IMR-90 (cell line): ENCODE results near the gene CRBN. TPM values are rescaled to one million over a fixed set of nuclear protein-coding genes. Genes with fewer than 3 reads are reported as not detected.

Source experiments
- ATAC-seq: fragments of 200-7000 bp; cut with Tn5 transposase; 2 replicates; pipeline ENCODE4 v1.9.1; 2020; ENCODE audit warnings: low read depth, mild to moderate bottlenecking, moderate library complexity
- BruUV-seq: library from RNA; stranded (reverse); fragments of 400-500 nt; replicated peaks from 2 replicates; lab custom pipeline; 2021; lab: Mats Ljungman, UMichigan
- CTCF ChIA-PET: fragments of 300-600 bp; formaldehyde crosslinking; extraction: SDS; loops from one replicate; lab custom pipeline; 2021; ENCODE audit warnings: antibody characterized with exemption; lab: Yijun Ruan, JAX
- POLR2A ChIA-PET: fragments of 300-600 bp; sonication (Branson Sonifier 250); formaldehyde crosslinking; loops from one replicate; lab custom pipeline; 2022; ENCODE audit warnings: antibody characterized with exemption; ENCODE audit not compliant: unreplicated experiment; lab: Charles Lee
- DNase-seq: peaks from one replicate; pipeline ENCODE4 v3.0.0; 2013
- H2AFZ ChIP-seq: replicated peaks from 2 replicates; pipeline ENCODE3; 2013; ENCODE audit warnings: low read length, mild to moderate bottlenecking; ENCODE audit not compliant: poor library complexity
- H2AK5ac ChIP-seq: 2 replicates; pipeline ENCODE4 v1.6.1; 2013; ENCODE audit warnings: low read depth, low read length, inconsistent platforms
- H2AK9ac ChIP-seq: replicated peaks from 2 replicates; pipeline ENCODE3; 2013; ENCODE audit warnings: mild to moderate bottlenecking, low read depth, low read length, moderate library complexity; ENCODE audit not compliant: poor library complexity
- H2BK120ac ChIP-seq: 2 replicates; pipeline ENCODE4 v1.6.1; 2013; ENCODE audit warnings: low read depth, low read length, inconsistent platforms
- H2BK15ac ChIP-seq: 3 replicates; pipeline ENCODE4 v1.6.1; 2013; ENCODE audit warnings: low read depth, low read length, inconsistent platforms
- H2BK20ac ChIP-seq: 2 replicates; pipeline ENCODE4 v1.6.1; 2013; ENCODE audit warnings: low read depth, mild to moderate bottlenecking, inconsistent platforms, low read length, moderate library complexity
- H2BK5ac ChIP-seq: 2 replicates; pipeline ENCODE4 v1.6.1; 2013; ENCODE audit warnings: mild to moderate bottlenecking, low read depth, low read length, inconsistent platforms; ENCODE audit not compliant: poor library complexity, severe bottlenecking
- H3K14ac ChIP-seq: replicated peaks from 2 replicates; pipeline ENCODE4 v1.6.1; 2013; ENCODE audit warnings: low read depth, low read length, inconsistent platforms
- H3K18ac ChIP-seq: 2 replicates; pipeline ENCODE4 v1.6.1; 2013; ENCODE audit warnings: low read depth, low read length, control low read depth
- H3K23ac ChIP-seq: 2 replicates; pipeline ENCODE4 v1.6.1; 2013; ENCODE audit warnings: low read depth, low read length, inconsistent platforms
- H3K27ac ChIP-seq: 2 replicates; pipeline ENCODE4 v1.5.1; 2013; ENCODE audit warnings: mild to moderate bottlenecking, control low read depth, low read length; ENCODE audit not compliant: insufficient read depth
- H3K27me3 ChIP-seq: 2 replicates; pipeline ENCODE4 v1.6.1; 2013; ENCODE audit warnings: low read length; ENCODE audit not compliant: control insufficient read depth, insufficient read depth
- H3K36me3 ChIP-seq: 2 replicates; pipeline ENCODE4 v1.6.1; 2013; ENCODE audit warnings: low read length, mixed read lengths; ENCODE audit not compliant: control insufficient read depth, insufficient read depth
- H3K4ac ChIP-seq: 2 replicates; pipeline ENCODE4 v1.6.1; 2013; ENCODE audit warnings: low read depth, low read length, inconsistent platforms
- H3K4me1 ChIP-seq: 2 replicates; pipeline ENCODE4 v1.6.1; 2013; ENCODE audit warnings: low read length, mixed read lengths; ENCODE audit not compliant: control insufficient read depth, insufficient read depth
- H3K4me2 ChIP-seq: 2 replicates; pipeline ENCODE4 v1.6.1; 2013; ENCODE audit warnings: low read depth, mild to moderate bottlenecking, control low read depth, low read length, moderate library complexity
- H3K4me3 ChIP-seq: 2 replicates; pipeline ENCODE4 v1.5.1; 2013; ENCODE audit warnings: low read depth, mild to moderate bottlenecking, control low read depth, low read length, moderate library complexity; ENCODE audit not compliant: insufficient read depth
- H3K56ac ChIP-seq: 2 replicates; pipeline ENCODE4 v1.6.1; 2013; ENCODE audit warnings: low read length, inconsistent platforms; ENCODE audit not compliant: insufficient read depth; ENCODE audit errors: extremely low read depth
- H3K79me1 ChIP-seq, 2 experiments: 2 replicates each; pipeline ENCODE4 v1.6.1; 2013; ENCODE audit warnings: low read length in 2 of 2, inconsistent platforms in 1 of 2, low read depth in 1 of 2
- H3K9ac ChIP-seq: 2 replicates; pipeline ENCODE4 v1.6.1; 2013; ENCODE audit warnings: low read depth, low read length, control low read depth
- H3K9me1 ChIP-seq: 2 replicates; pipeline ENCODE4 v1.6.1; 2013; ENCODE audit warnings: low read length, inconsistent platforms; ENCODE audit not compliant: insufficient read depth
- H3K9me3 ChIP-seq: 2 replicates; pipeline ENCODE4 v1.6.1; 2013; ENCODE audit warnings: low read length; ENCODE audit not compliant: control insufficient read depth, insufficient read depth
- H4K20me1 ChIP-seq: 2 replicates; pipeline ENCODE4 v1.6.1; 2013; ENCODE audit warnings: low read length, inconsistent platforms; ENCODE audit not compliant: insufficient read depth
- H4K5ac ChIP-seq: 2 replicates; pipeline ENCODE4 v1.6.1; 2013; ENCODE audit warnings: mild to moderate bottlenecking, low read depth, low read length, control low read depth
- H4K8ac ChIP-seq, 2 experiments: 2 replicates each; pipeline ENCODE4 v1.6.1; 2013; ENCODE audit warnings: low read depth in 2 of 2, low read length in 2 of 2, control low read depth in 1 of 2, inconsistent platforms in 1 of 2
- H4K91ac ChIP-seq: 2 replicates; pipeline ENCODE4 v1.6.1; 2013; ENCODE audit warnings: low read depth, low read length, inconsistent platforms; ENCODE audit not compliant: insufficient read depth
- BHLHE40 ChIP-seq: fragments of 150-350 bp; IDR thresholded peaks from 2 replicates; pipeline ENCODE4 v1.6.1; 2016; ENCODE audit warnings: mild to moderate bottlenecking, low read depth, low read length
- CEBPB ChIP-seq: IDR thresholded peaks from 2 replicates; pipeline ENCODE4 v1.6.1; 2012; ENCODE audit warnings: low read depth, low read length, improper control_type of control experiment
- CHD1 ChIP-seq: IDR thresholded peaks from 2 replicates; pipeline ENCODE4 v1.6.1; 2012; ENCODE audit warnings: low read depth, low read length, improper control_type of control experiment
- CTCF ChIP-seq: conservative IDR thresholded peaks from 2 replicates; pipeline ENCODE4 v1.5.1; 2012; ENCODE audit warnings: mild to moderate bottlenecking, low read depth, low read length, improper control_type of control experiment
- ELK1 ChIP-seq: fragments of 150-350 bp; IDR thresholded peaks from 2 replicates; pipeline ENCODE4 v1.6.1; 2016; ENCODE audit warnings: low read depth, mild to moderate bottlenecking, low read length, moderate library complexity, borderline replicate concordance
- FOS ChIP-seq: fragments of 150-350 bp; IDR thresholded peaks from 2 replicates; pipeline ENCODE4 v1.6.1; 2016; ENCODE audit warnings: low read depth, low read length
- MAFK ChIP-seq: IDR thresholded peaks from 2 replicates; pipeline ENCODE4 v1.6.1; 2012; ENCODE audit warnings: low read depth, low read length, improper control_type of control experiment
- MAZ ChIP-seq: IDR thresholded peaks from 2 replicates; pipeline ENCODE4 v1.6.1; 2012; ENCODE audit warnings: low read depth, mild to moderate bottlenecking, low read length, improper control_type of control experiment, moderate library complexity, borderline replicate concordance
- MXI1 ChIP-seq: IDR thresholded peaks from 2 replicates; pipeline ENCODE4 v1.6.1; 2012; ENCODE audit warnings: low read depth, mild to moderate bottlenecking, low read length, moderate library complexity, borderline replicate concordance
- NFE2L2 ChIP-seq: fragments of 150-350 bp; IDR thresholded peaks from 2 replicates; pipeline ENCODE4 v1.6.1; 2016; ENCODE audit warnings: low read depth, mild to moderate bottlenecking, low read length
- RAD21 ChIP-seq: IDR thresholded peaks from 2 replicates; pipeline ENCODE4 v1.6.1; 2012; ENCODE audit warnings: low read length, improper control_type of control experiment
- RCOR1 ChIP-seq: IDR thresholded peaks from 2 replicates; pipeline ENCODE4 v1.6.1; 2012; ENCODE audit warnings: mild to moderate bottlenecking, low read length, improper control_type of control experiment; ENCODE audit not compliant: insufficient replicate concordance
- RFX5 ChIP-seq: IDR thresholded peaks from 2 replicates; pipeline ENCODE4 v1.8.0; 2012; ENCODE audit warnings: low read depth, mild to moderate bottlenecking, low read length, moderate library complexity
- SMC3 ChIP-seq: fragments of 150-350 bp; IDR thresholded peaks from 2 replicates; pipeline ENCODE4 v1.6.1; 2016; ENCODE audit warnings: low read depth, mild to moderate bottlenecking, antibody characterized with exemption, low read length, moderate library complexity
- WGBS, 2 experiments: methylation state at CpG; one replicate each; pipeline versions ENCODE4 v1.1.5 to v1.1.7; 2013; ENCODE audit warnings: missing lambda C conversion rate in 2 of 2; ENCODE audit not compliant: insufficient read length in 1 of 2; ENCODE audit errors: extremely low coverage in 2 of 2; 5-methylcytosine and 5-hydroxymethylcytosine counted together
- dilution Hi-C: fragments of 300-500 bp; cut with HindIII; formaldehyde crosslinking; loops from one replicate; pipeline ENCODE4 v1.14.3; 2018; ENCODE audit warnings: low sequenced_read_pairs; ENCODE audit not compliant: unreplicated experiment
- in situ Hi-C: fragments of 300-500 bp; cut with MboI; formaldehyde crosslinking; loops from 3 replicates; pipeline ENCODE4 v1.14.3; 2019; ENCODE audit warnings: low sequenced_read_pairs, inconsistent platforms, mixed read lengths
- intact Hi-C: fragments of 100-400 bp; cut with micrococcal nuclease; formaldehyde crosslinking; loops from 2 replicates; pipeline ENCODE4 v1.10.0; 2022
- polyA plus RNA-seq, 3 experiments: library from polyadenylated mRNA; depleted of rRNA; stranded (reverse); fragments of >200 nt; gene quantifications; 2 replicates each; pipeline ENCODE4 v1.2.3, GENCODE V29; 2012; ENCODE audit warnings: low replicate concordance in 1 of 3
- total RNA-seq: library from RNA; depleted of rRNA; stranded (reverse); fragments of >200 nt; gene quantifications from 2 replicates; pipeline ENCODE4 v1.2.3, GENCODE V29; 2012

Gene CRBN
- total and polyA plus RNA-seq, 2 of the 4 experiments (the other 2 are of a cell fraction) = 21.8 to 33.9 TPM

GRCh38 chr3:3109407-3110298, 69.8 kb downstream of the CRBN start:
- CTCF ChIA-PET = no interaction called here
- Histone ChIP-seq H3K56ac (no peak overlapping the region), H3K27me3 (no peaks in the 10 kb centered on the region), H3K9ac (no peak overlapping the region), H3K36me3 (no peaks in the 10 kb centered on the region), H2BK15ac (no peak overlapping the region), H3K23ac (no peak overlapping the region), H3K14ac (no peak overlapping the region), H3K4me1 (no peaks in the 10 kb centered on the region), H3K9me3 (no peaks in the 10 kb centered on the region), H4K5ac (no peak overlapping the region), H3K18ac (no peak overlapping the region), H3K4me3 (no peak overlapping the region; the same call in 1 of the 2 replicates), H2AK9ac (no peak overlapping the region), H2AK5ac (no peak overlapping the region), H2BK20ac (no peak overlapping the region), H3K9me1 (no peaks in the 10 kb centered on the region), H3K4me2 (peak overlapping the region; percentile 36), H2BK5ac (no peak overlapping the region), H4K20me1 (no peaks in the 10 kb centered on the region), H2AFZ (no peak overlapping the region), H4K91ac (no peak overlapping the region), H3K27ac (no peak overlapping the region), H3K4ac (no peak overlapping the region), H4K8ac (no peak overlapping the region), H2BK120ac (no peak overlapping the region), H3K79me1 (no peaks in the 10 kb centered on the region)
- no CpG with 5 or more reads among the region's 11 CpGs for WGBS, 2 experiments
- in situ Hi-C loops = no loop called here
- peak; percentile 59 for ATAC-seq
- POLR2A ChIA-PET = no interaction called here
- BruUV-seq = no TSS peak
- dilution Hi-C loops = no loop called here
- DNase-seq = no peak
- intact Hi-C loops = no loop called here
- TF ChIP-seq FOS = no peak
- TF ChIP-seq RFX5 = no peak
- no peak for TF ChIP-seq MXI1
- TF ChIP-seq MAZ = no peak
- no peak for TF ChIP-seq BHLHE40
- TF ChIP-seq CEBPB = no peak
- TF ChIP-seq NFE2L2 = no peak
- TF ChIP-seq RCOR1 = no peak
- no peak for TF ChIP-seq SMC3
- no peak for TF ChIP-seq CTCF
- TF ChIP-seq ELK1 = no peak
- TF ChIP-seq MAFK = no peak
- TF ChIP-seq RAD21 = no peak
- no peak for TF ChIP-seq CHD1
